ENCODE data around the gene TOMM5.

DNA sequence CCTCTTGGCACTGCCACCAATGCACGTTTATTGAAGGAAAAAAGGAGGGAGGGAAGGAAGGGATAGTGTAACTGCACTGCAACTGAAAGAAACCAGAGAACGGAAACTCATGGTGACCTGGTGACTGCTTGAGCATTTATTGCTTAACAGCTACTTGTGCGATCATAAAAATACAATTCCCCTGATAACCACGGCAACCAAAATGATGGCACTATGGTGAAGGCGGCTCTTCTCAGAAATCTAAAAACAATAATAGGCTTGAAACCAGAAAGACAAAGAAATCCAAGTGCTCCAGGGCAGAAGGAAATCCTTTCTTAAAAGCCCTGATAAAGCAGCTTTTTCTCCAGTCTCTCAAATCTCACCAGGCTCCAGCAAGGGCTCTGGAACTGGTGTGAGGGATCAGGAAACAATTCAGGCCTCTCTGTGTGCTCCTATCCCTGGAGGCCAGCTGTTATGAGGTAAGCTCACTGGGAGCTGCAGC, 18.1 kb downstream of the TOMM5 start:
- no peak for TF ChIP-seq CTCF (IDR thresholded peaks at IDR 0.05; ENCODE audit: low read depth, low read length)
- no peak for TF ChIP-seq EZH2phosphoT487 (IDR thresholded peaks at IDR 0.05; ENCODE audit: low read depth)

All from OCI-LY3 (cell line).